ENCODE measurements around the gene CD163L1. TPM values are rescaled to one million over a fixed set of nuclear protein-coding genes. Genes with fewer than 3 reads are reported as not detected.

CD163L1 gene
- total RNA-seq, 1 experiment from 2014 or later, result 13.4 TPM

DNA sequence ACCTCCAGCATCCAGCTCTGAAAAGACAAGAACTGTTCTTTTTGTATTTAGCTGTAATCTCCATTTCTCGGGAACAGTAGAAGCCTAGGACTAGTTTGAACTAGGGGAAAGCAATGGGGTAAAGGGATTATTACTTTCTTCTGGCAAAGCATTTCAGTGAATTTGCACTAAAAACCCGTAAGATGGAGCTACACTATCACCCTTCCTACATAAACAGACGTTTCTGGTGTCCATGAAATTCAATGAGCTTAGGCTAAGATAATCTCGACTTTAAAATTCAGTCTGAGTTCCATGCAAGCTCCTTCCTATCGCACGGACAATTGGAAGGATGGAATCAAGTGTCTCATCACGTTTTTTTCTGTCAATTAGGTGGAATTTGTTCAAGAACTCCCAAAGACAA is 116.0 kb downstream of the CD163L1 start:
- no peak for DNase-seq
- Mint-ChIP-seq H3K36me3 (ENCODE audit: insufficient read depth, unreplicated experiment) (no peaks in the 10 kb centered on the region), H3K4me1 (ENCODE audit: low read depth, unreplicated experiment) (no peaks in the 10 kb centered on the region), H3K4me3 (ENCODE audit: low read depth, unreplicated experiment) (no peak overlapping the region), H3K9me3 (ENCODE audit: low read depth, unreplicated experiment) (peaks cover 7% of the 10 kb centered on the region), H3K27ac (ENCODE audit: unreplicated experiment) (no peak overlapping the region), H3K27me3 (ENCODE audit: unreplicated experiment) (peaks cover 20% of the 10 kb centered on the region)
- CTCF ChIA-PET, result no interaction called here
- BruUV-seq (replicated peaks), result no TSS peak
- intact Hi-C loops (cut with micrococcal nuclease; ENCODE audit: unreplicated experiment), result no loop called here
- TF ChIP-seq, protein P1, sequence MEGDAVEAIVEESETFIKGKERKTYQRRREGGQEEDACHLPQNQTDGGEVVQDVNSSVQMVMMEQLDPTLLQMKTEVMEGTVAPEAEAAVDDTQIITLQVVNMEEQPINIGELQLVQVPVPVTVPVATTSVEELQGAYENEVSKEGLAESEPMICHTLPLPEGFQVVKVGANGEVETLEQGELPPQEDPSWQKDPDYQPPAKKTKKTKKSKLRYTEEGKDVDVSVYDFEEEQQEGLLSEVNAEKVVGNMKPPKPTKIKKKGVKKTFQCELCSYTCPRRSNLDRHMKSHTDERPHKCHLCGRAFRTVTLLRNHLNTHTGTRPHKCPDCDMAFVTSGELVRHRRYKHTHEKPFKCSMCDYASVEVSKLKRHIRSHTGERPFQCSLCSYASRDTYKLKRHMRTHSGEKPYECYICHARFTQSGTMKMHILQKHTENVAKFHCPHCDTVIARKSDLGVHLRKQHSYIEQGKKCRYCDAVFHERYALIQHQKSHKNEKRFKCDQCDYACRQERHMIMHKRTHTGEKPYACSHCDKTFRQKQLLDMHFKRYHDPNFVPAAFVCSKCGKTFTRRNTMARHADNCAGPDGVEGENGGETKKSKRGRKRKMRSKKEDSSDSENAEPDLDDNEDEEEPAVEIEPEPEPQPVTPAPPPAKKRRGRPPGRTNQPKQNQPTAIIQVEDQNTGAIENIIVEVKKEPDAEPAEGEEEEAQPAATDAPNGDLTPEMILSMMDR (IDR thresholded peaks at IDR 0.05; ENCODE audit: unreplicated experiment), result no peak

DNA sequence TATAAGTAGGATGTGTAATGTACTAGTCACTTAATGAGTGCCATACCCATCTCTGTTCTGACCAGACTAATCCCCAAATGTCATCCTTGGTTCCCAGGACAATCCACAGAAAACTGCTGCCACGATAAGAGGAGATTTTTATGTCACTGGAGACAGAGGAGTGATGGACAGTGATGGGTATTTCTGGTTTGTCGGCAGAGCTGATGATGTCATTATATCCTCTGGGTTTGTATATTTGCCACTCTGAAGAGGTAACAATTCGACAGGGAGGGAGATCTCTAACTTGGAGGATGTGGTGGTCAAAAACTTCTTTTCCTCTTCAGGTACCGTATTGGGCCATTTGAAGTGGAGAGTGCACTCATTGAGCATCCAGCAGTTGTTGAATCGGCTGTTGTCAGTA is 119.8 kb downstream of the CD163L1 start:
- Mint-ChIP-seq H3K9me3 (ENCODE audit: low read depth, unreplicated experiment) (no peaks in the 10 kb centered on the region), H3K4me3 (ENCODE audit: low read depth, unreplicated experiment) (no peak overlapping the region), H3K4me1 (ENCODE audit: low read depth, unreplicated experiment) (no peaks in the 10 kb centered on the region), H3K36me3 (ENCODE audit: insufficient read depth, unreplicated experiment) (no peaks in the 10 kb centered on the region), H3K27ac (ENCODE audit: unreplicated experiment) (no peak overlapping the region), H3K27me3 (ENCODE audit: unreplicated experiment) (peaks cover 8% of the 10 kb centered on the region)
- no TSS peak for BruUV-seq (replicated peaks)
- intact Hi-C loops (cut with micrococcal nuclease; ENCODE audit: unreplicated experiment), result no loop called here
- TF ChIP-seq, protein P1 (IDR thresholded peaks at IDR 0.05; ENCODE audit: unreplicated experiment), result no peak
- no peak for DNase-seq
- CTCF ChIA-PET, result interaction anchor here (0.6 kb wide), 1 partner anchor 174 kb away, joined by 3 read pairs; no protein-coding TSS in a partner anchor

DNA sequence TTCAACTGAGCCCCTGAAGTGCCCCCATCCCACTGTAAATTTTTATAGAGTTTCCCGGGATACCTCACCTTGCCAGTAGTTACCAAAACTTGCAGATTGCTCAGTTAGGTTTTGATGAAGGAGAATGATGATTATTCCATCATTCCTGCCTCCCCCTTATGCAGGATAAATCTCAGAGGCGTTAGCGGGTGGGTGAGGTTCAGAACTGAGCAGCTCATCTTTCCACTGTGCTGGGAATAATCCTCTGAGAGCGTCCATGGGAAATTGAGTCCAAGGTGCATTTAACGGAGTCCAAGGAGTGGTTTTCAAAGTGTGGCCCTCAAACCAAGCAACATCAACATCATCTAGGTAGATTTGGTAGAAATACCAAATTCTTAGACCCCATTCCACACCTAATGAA is 121.4 kb downstream of the CD163L1 start:
- Mint-ChIP-seq H3K9me3 (ENCODE audit: low read depth, unreplicated experiment) (no peaks in the 10 kb centered on the region), H3K4me1 (ENCODE audit: low read depth, unreplicated experiment) (no peaks in the 10 kb centered on the region), H3K36me3 (ENCODE audit: insufficient read depth, unreplicated experiment) (no peaks in the 10 kb centered on the region), H3K27ac (ENCODE audit: unreplicated experiment) (no peak overlapping the region), H3K4me3 (ENCODE audit: low read depth, unreplicated experiment) (no peak overlapping the region), H3K27me3 (ENCODE audit: unreplicated experiment) (peaks cover 1% of the 10 kb centered on the region)
- CTCF ChIA-PET, result no interaction called here
- no TSS peak for BruUV-seq (replicated peaks)
- intact Hi-C loops (cut with micrococcal nuclease; ENCODE audit: unreplicated experiment), result no loop called here
- TF ChIP-seq, protein P1 (IDR thresholded peaks at IDR 0.05; ENCODE audit: unreplicated experiment), result no peak
- DNase-seq, result no peak

DNA sequence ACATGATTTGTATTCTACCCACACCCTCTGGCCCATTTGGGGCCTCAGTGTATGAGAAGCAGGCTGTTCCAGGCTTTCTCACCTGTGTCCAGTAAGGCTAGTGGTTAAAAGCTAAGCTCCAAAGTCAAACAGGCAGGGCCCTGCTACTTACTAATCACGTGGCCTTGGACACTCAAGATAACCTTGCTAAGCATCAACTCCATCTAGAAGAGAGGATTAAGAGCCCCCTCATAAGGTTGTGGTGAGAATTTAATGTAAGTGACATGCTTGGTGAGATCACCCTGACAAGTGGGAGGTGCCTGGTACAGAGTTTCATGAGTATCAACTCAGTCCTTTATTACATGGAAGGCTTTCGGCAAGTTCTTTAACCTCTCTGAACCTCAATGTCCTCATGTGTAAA is 122.3 kb downstream of the CD163L1 start:
- no peaks in the 10 kb centered on the region for H3K36me3 Mint-ChIP-seq (ENCODE audit: insufficient read depth, unreplicated experiment)
- intact Hi-C loops (cut with micrococcal nuclease; ENCODE audit: unreplicated experiment), result no loop called here
- no peaks in the 10 kb centered on the region for H3K27me3 Mint-ChIP-seq (ENCODE audit: unreplicated experiment)
- DNase-seq, result no peak
- CTCF ChIA-PET, result no interaction called here
- no peak overlapping the region for H3K4me3 Mint-ChIP-seq (ENCODE audit: low read depth, unreplicated experiment)
- no TSS peak for BruUV-seq (replicated peaks)
- no peaks in the 10 kb centered on the region for H3K9me3 Mint-ChIP-seq (ENCODE audit: low read depth, unreplicated experiment)
- H3K27ac Mint-ChIP-seq (ENCODE audit: unreplicated experiment), result no peak overlapping the region
- no peaks in the 10 kb centered on the region for H3K4me1 Mint-ChIP-seq (ENCODE audit: low read depth, unreplicated experiment)
- TF ChIP-seq, protein P1 (IDR thresholded peaks at IDR 0.05; ENCODE audit: unreplicated experiment), result no peak

Measured in Calu3 (cell line).